IMR-90 (cell line): ENCODE results near the gene DHX29. TPM values are rescaled to one million over a fixed set of nuclear protein-coding genes. Genes with fewer than 3 reads are reported as not detected.

ENCODE experiments used
- ATAC-seq: fragments of 200-7000 bp; cut with Tn5 transposase; 2 replicates; pipeline ENCODE4 v1.9.1; 2020; ENCODE audit warnings: low read depth, mild to moderate bottlenecking, moderate library complexity
- BruUV-seq: library from RNA; stranded (reverse); fragments of 400-500 nt; replicated peaks from 2 replicates; lab custom pipeline; 2021; lab: Mats Ljungman, UMichigan
- CTCF ChIA-PET: fragments of 300-600 bp; formaldehyde crosslinking; extraction: SDS; loops from one replicate; lab custom pipeline; 2021; ENCODE audit warnings: antibody characterized with exemption; lab: Yijun Ruan, JAX
- POLR2A ChIA-PET: fragments of 300-600 bp; sonication (Branson Sonifier 250); formaldehyde crosslinking; loops from one replicate; lab custom pipeline; 2022; ENCODE audit warnings: antibody characterized with exemption; ENCODE audit not compliant: unreplicated experiment; lab: Charles Lee
- DNase-seq: peaks from one replicate; pipeline ENCODE4 v3.0.0; 2013
- H2AFZ ChIP-seq: replicated peaks from 2 replicates; pipeline ENCODE3; 2013; ENCODE audit warnings: low read length, mild to moderate bottlenecking; ENCODE audit not compliant: poor library complexity
- H2AK5ac ChIP-seq: 2 replicates; pipeline ENCODE4 v1.6.1; 2013; ENCODE audit warnings: low read depth, low read length, inconsistent platforms
- H2AK9ac ChIP-seq: replicated peaks from 2 replicates; pipeline ENCODE3; 2013; ENCODE audit warnings: mild to moderate bottlenecking, low read depth, low read length, moderate library complexity; ENCODE audit not compliant: poor library complexity
- H2BK120ac ChIP-seq: 2 replicates; pipeline ENCODE4 v1.6.1; 2013; ENCODE audit warnings: low read depth, low read length, inconsistent platforms
- H2BK15ac ChIP-seq: 3 replicates; pipeline ENCODE4 v1.6.1; 2013; ENCODE audit warnings: low read depth, low read length, inconsistent platforms
- H2BK20ac ChIP-seq: 2 replicates; pipeline ENCODE4 v1.6.1; 2013; ENCODE audit warnings: low read depth, mild to moderate bottlenecking, inconsistent platforms, low read length, moderate library complexity
- H2BK5ac ChIP-seq: 2 replicates; pipeline ENCODE4 v1.6.1; 2013; ENCODE audit warnings: mild to moderate bottlenecking, low read depth, low read length, inconsistent platforms; ENCODE audit not compliant: poor library complexity, severe bottlenecking
- H3K14ac ChIP-seq: replicated peaks from 2 replicates; pipeline ENCODE4 v1.6.1; 2013; ENCODE audit warnings: low read depth, low read length, inconsistent platforms
- H3K18ac ChIP-seq: 2 replicates; pipeline ENCODE4 v1.6.1; 2013; ENCODE audit warnings: low read depth, low read length, control low read depth
- H3K23ac ChIP-seq: 2 replicates; pipeline ENCODE4 v1.6.1; 2013; ENCODE audit warnings: low read depth, low read length, inconsistent platforms
- H3K27ac ChIP-seq: 2 replicates; pipeline ENCODE4 v1.5.1; 2013; ENCODE audit warnings: mild to moderate bottlenecking, control low read depth, low read length; ENCODE audit not compliant: insufficient read depth
- H3K27me3 ChIP-seq: 2 replicates; pipeline ENCODE4 v1.6.1; 2013; ENCODE audit warnings: low read length; ENCODE audit not compliant: control insufficient read depth, insufficient read depth
- H3K36me3 ChIP-seq: 2 replicates; pipeline ENCODE4 v1.6.1; 2013; ENCODE audit warnings: low read length, mixed read lengths; ENCODE audit not compliant: control insufficient read depth, insufficient read depth
- H3K4ac ChIP-seq: 2 replicates; pipeline ENCODE4 v1.6.1; 2013; ENCODE audit warnings: low read depth, low read length, inconsistent platforms
- H3K4me1 ChIP-seq: 2 replicates; pipeline ENCODE4 v1.6.1; 2013; ENCODE audit warnings: low read length, mixed read lengths; ENCODE audit not compliant: control insufficient read depth, insufficient read depth
- H3K4me2 ChIP-seq: 2 replicates; pipeline ENCODE4 v1.6.1; 2013; ENCODE audit warnings: low read depth, mild to moderate bottlenecking, control low read depth, low read length, moderate library complexity
- H3K4me3 ChIP-seq: 2 replicates; pipeline ENCODE4 v1.5.1; 2013; ENCODE audit warnings: low read depth, mild to moderate bottlenecking, control low read depth, low read length, moderate library complexity; ENCODE audit not compliant: insufficient read depth
- H3K56ac ChIP-seq: 2 replicates; pipeline ENCODE4 v1.6.1; 2013; ENCODE audit warnings: low read length, inconsistent platforms; ENCODE audit not compliant: insufficient read depth; ENCODE audit errors: extremely low read depth
- H3K79me1 ChIP-seq, 2 experiments: 2 replicates each; pipeline ENCODE4 v1.6.1; 2013; ENCODE audit warnings: low read length in 2 of 2, inconsistent platforms in 1 of 2, low read depth in 1 of 2
- H3K9ac ChIP-seq: 2 replicates; pipeline ENCODE4 v1.6.1; 2013; ENCODE audit warnings: low read depth, low read length, control low read depth
- H3K9me1 ChIP-seq: 2 replicates; pipeline ENCODE4 v1.6.1; 2013; ENCODE audit warnings: low read length, inconsistent platforms; ENCODE audit not compliant: insufficient read depth
- H3K9me3 ChIP-seq: 2 replicates; pipeline ENCODE4 v1.6.1; 2013; ENCODE audit warnings: low read length; ENCODE audit not compliant: control insufficient read depth, insufficient read depth
- H4K20me1 ChIP-seq: 2 replicates; pipeline ENCODE4 v1.6.1; 2013; ENCODE audit warnings: low read length, inconsistent platforms; ENCODE audit not compliant: insufficient read depth
- H4K5ac ChIP-seq: 2 replicates; pipeline ENCODE4 v1.6.1; 2013; ENCODE audit warnings: mild to moderate bottlenecking, low read depth, low read length, control low read depth
- H4K8ac ChIP-seq, 2 experiments: 2 replicates each; pipeline ENCODE4 v1.6.1; 2013; ENCODE audit warnings: low read depth in 2 of 2, low read length in 2 of 2, control low read depth in 1 of 2, inconsistent platforms in 1 of 2
- H4K91ac ChIP-seq: 2 replicates; pipeline ENCODE4 v1.6.1; 2013; ENCODE audit warnings: low read depth, low read length, inconsistent platforms; ENCODE audit not compliant: insufficient read depth
- BHLHE40 ChIP-seq: fragments of 150-350 bp; IDR thresholded peaks from 2 replicates; pipeline ENCODE4 v1.6.1; 2016; ENCODE audit warnings: mild to moderate bottlenecking, low read depth, low read length
- CEBPB ChIP-seq: IDR thresholded peaks from 2 replicates; pipeline ENCODE4 v1.6.1; 2012; ENCODE audit warnings: low read depth, low read length, improper control_type of control experiment
- CHD1 ChIP-seq: IDR thresholded peaks from 2 replicates; pipeline ENCODE4 v1.6.1; 2012; ENCODE audit warnings: low read depth, low read length, improper control_type of control experiment
- FOS ChIP-seq: fragments of 150-350 bp; IDR thresholded peaks from 2 replicates; pipeline ENCODE4 v1.6.1; 2016; ENCODE audit warnings: low read depth, low read length
- MAFK ChIP-seq: IDR thresholded peaks from 2 replicates; pipeline ENCODE4 v1.6.1; 2012; ENCODE audit warnings: low read depth, low read length, improper control_type of control experiment
- MAZ ChIP-seq: IDR thresholded peaks from 2 replicates; pipeline ENCODE4 v1.6.1; 2012; ENCODE audit warnings: low read depth, mild to moderate bottlenecking, low read length, improper control_type of control experiment, moderate library complexity, borderline replicate concordance
- MXI1 ChIP-seq: IDR thresholded peaks from 2 replicates; pipeline ENCODE4 v1.6.1; 2012; ENCODE audit warnings: low read depth, mild to moderate bottlenecking, low read length, moderate library complexity, borderline replicate concordance
- NFE2L2 ChIP-seq: fragments of 150-350 bp; IDR thresholded peaks from 2 replicates; pipeline ENCODE4 v1.6.1; 2016; ENCODE audit warnings: low read depth, mild to moderate bottlenecking, low read length
- POLR2A ChIP-seq: IDR thresholded peaks from 2 replicates; pipeline ENCODE4 v1.6.1; 2012; ENCODE audit warnings: mild to moderate bottlenecking, low read depth, low read length
- RAD21 ChIP-seq: IDR thresholded peaks from 2 replicates; pipeline ENCODE4 v1.6.1; 2012; ENCODE audit warnings: low read length, improper control_type of control experiment
- RCOR1 ChIP-seq: IDR thresholded peaks from 2 replicates; pipeline ENCODE4 v1.6.1; 2012; ENCODE audit warnings: mild to moderate bottlenecking, low read length, improper control_type of control experiment; ENCODE audit not compliant: insufficient replicate concordance
- RFX5 ChIP-seq: IDR thresholded peaks from 2 replicates; pipeline ENCODE4 v1.8.0; 2012; ENCODE audit warnings: low read depth, mild to moderate bottlenecking, low read length, moderate library complexity
- WGBS, 2 experiments: methylation state at CpG; one replicate each; pipeline versions ENCODE4 v1.1.5 to v1.1.7; 2013; ENCODE audit warnings: missing lambda C conversion rate in 2 of 2; ENCODE audit not compliant: insufficient read length in 1 of 2; ENCODE audit errors: extremely low coverage in 2 of 2; 5-methylcytosine and 5-hydroxymethylcytosine counted together
- dilution Hi-C: fragments of 300-500 bp; cut with HindIII; formaldehyde crosslinking; loops from one replicate; pipeline ENCODE4 v1.14.3; 2018; ENCODE audit warnings: low sequenced_read_pairs; ENCODE audit not compliant: unreplicated experiment
- in situ Hi-C: fragments of 300-500 bp; cut with MboI; formaldehyde crosslinking; loops from 3 replicates; pipeline ENCODE4 v1.14.3; 2019; ENCODE audit warnings: low sequenced_read_pairs, inconsistent platforms, mixed read lengths
- intact Hi-C: fragments of 100-400 bp; cut with micrococcal nuclease; formaldehyde crosslinking; loops from 2 replicates; pipeline ENCODE4 v1.10.0; 2022
- polyA plus RNA-seq, 3 experiments: library from polyadenylated mRNA; depleted of rRNA; stranded (reverse); fragments of >200 nt; gene quantifications; 2 replicates each; pipeline ENCODE4 v1.2.3, GENCODE V29; 2012; ENCODE audit warnings: low replicate concordance in 1 of 3
- total RNA-seq: library from RNA; depleted of rRNA; stranded (reverse); fragments of >200 nt; gene quantifications from 2 replicates; pipeline ENCODE4 v1.2.3, GENCODE V29; 2012
- TF ChIP-seq, protein P1 (sequence below): conservative IDR thresholded peaks from 2 replicates; pipeline ENCODE4 v1.5.1; 2012; ENCODE audit warnings: mild to moderate bottlenecking, low read depth, low read length, improper control_type of control experiment

DHX29 gene
- total and polyA plus RNA-seq, 2 of the 4 experiments (the other 2 are of a cell fraction) = 9.5 to 25.6 TPM

GRCh38 chr5:55230086-55230629 lies 77.3 kb downstream of the DHX29 start (continued):
- no peak for TF ChIP-seq RAD21
- no peak for TF ChIP-seq MXI1
- no peak for TF ChIP-seq NFE2L2

- dilution Hi-C loops (no loop called here), in situ Hi-C loops (no loop called here), intact Hi-C loops (no loop called here)
- H3K27me3 ChIP-seq = peaks cover 97% of the 10 kb centered on the region
- no peak overlapping the region for H4K91ac ChIP-seq
- no peaks in the 10 kb centered on the region for H3K9me1 ChIP-seq
- peak overlapping the region; percentile 77 for H2AFZ ChIP-seq
- no peak overlapping the region for H2AK9ac ChIP-seq
- H4K8ac ChIP-seq = no peak overlapping the region
- peak overlapping the region; percentile 42 for H3K23ac ChIP-seq
- peaks cover 6% of the 10 kb centered on the region; the same call in 1 of the 2 replicates for H3K4me1 ChIP-seq
- H3K4ac ChIP-seq = no peak overlapping the region
- no peak overlapping the region for H3K56ac ChIP-seq
- H2BK5ac ChIP-seq = no peak overlapping the region
- H4K20me1 ChIP-seq = peaks cover 30% of the 10 kb centered on the region; the same call in 1 of the 2 replicates
- peaks cover 6% of the 10 kb centered on the region for H3K9me3 ChIP-seq
- H4K5ac ChIP-seq = no peak overlapping the region
- ChIA-PET CTCF (interaction anchor here (0.9 kb wide), 1 partner anchor 9 kb away, joined by 3 read pairs; no protein-coding TSS in a partner anchor), POLR2A (no interaction called here)
- no peak; the same call in 1 of the 2 replicates for ATAC-seq
- H2AK5ac ChIP-seq = no peak overlapping the region
- no peak overlapping the region for H3K27ac ChIP-seq
- no peaks in the 10 kb centered on the region for H3K79me1 ChIP-seq
- WGBS, 2 experiments = 3% methylated on average over 12 of the region's 30 CpGs; no CpG with 5 or more reads in 1 of the 2 experiments
- no peak overlapping the region for H2BK15ac ChIP-seq
- H3K36me3 ChIP-seq = no peaks in the 10 kb centered on the region
- H3K9ac ChIP-seq = no peak overlapping the region
- BruUV-seq = no TSS peak
- peak overlapping the region; percentile 38 for H3K4me3 ChIP-seq
- no peak overlapping the region for H2BK20ac ChIP-seq
- DNase-seq = no peak
- H3K4me2 ChIP-seq = peak overlapping the region; percentile 84
- H3K14ac ChIP-seq = no peak overlapping the region
- H2BK120ac ChIP-seq = no peak overlapping the region
- no peak for TF ChIP-seq CHD1
- no peak for TF ChIP-seq NFE2L2
- TF ChIP-seq MXI1 = no peak
- no peak for TF ChIP-seq POLR2A
- TF ChIP-seq RCOR1 = no peak
- TF ChIP-seq BHLHE40 = no peak
- TF ChIP-seq RAD21 = no peak
- TF ChIP-seq CEBPB = no peak
- TF ChIP-seq FOS = no peak
- TF ChIP-seq, protein P1, sequence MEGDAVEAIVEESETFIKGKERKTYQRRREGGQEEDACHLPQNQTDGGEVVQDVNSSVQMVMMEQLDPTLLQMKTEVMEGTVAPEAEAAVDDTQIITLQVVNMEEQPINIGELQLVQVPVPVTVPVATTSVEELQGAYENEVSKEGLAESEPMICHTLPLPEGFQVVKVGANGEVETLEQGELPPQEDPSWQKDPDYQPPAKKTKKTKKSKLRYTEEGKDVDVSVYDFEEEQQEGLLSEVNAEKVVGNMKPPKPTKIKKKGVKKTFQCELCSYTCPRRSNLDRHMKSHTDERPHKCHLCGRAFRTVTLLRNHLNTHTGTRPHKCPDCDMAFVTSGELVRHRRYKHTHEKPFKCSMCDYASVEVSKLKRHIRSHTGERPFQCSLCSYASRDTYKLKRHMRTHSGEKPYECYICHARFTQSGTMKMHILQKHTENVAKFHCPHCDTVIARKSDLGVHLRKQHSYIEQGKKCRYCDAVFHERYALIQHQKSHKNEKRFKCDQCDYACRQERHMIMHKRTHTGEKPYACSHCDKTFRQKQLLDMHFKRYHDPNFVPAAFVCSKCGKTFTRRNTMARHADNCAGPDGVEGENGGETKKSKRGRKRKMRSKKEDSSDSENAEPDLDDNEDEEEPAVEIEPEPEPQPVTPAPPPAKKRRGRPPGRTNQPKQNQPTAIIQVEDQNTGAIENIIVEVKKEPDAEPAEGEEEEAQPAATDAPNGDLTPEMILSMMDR = no peak
- TF ChIP-seq RFX5 = no peak
- TF ChIP-seq MAZ = no peak
- TF ChIP-seq MAFK = no peak
- H3K18ac ChIP-seq = no peak overlapping the region
Measured at GRCh38 chr5:55227664-55228430, 79.6 kb downstream of the DHX29 start.
